Keratinocyte (primary cell): Measurements from ENCODE around the gene GARRE1.

ENCODE experiments used
- CTCF ChIP-seq, 3 experiments: IDR thresholded peaks in 1 of 3; conservative IDR thresholded peaks in 1 of 3; optimal IDR thresholded peaks in 1 of 3; 2 replicates in 2 of 3; 3 replicates in 1 of 3; pipeline versions ENCODE3 to v1.5.1; 2011; ENCODE audit warnings: low read length in 3 of 3, mild to moderate bottlenecking in 3 of 3, moderate library complexity in 2 of 3, control low read depth in 1 of 3, inconsistent platforms in 1 of 3; ENCODE audit not compliant: insufficient read depth in 2 of 3; ENCODE audit errors: extremely low read depth in 1 of 3
- EZH2 ChIP-seq: IDR thresholded peaks from one replicate; pipeline ENCODE4 v1.6.1; 2012; ENCODE audit warnings: inconsistent platforms, mild to moderate bottlenecking, low read length, moderate library complexity

DNA sequence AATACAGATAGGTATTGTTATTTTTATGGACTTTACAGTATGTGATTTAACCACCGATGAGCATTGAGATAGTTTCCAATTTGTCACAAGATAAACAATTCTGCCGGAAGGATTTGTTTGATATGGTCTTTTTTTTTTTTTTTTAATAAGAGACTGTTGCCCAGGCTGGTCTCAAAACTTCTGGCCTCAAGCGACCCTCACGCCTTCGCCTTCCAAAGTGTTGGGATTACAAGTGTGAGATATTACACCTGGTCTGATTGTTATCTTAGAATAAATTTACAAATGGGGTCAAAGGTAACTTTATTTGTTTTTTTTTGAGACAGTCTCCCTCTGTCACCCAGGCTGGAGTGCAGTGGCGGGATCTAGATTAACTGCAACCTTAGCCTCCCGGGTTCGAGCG, 1.2 kb downstream of the GARRE1 start:
- no peak for TF ChIP-seq CTCF (optimal IDR thresholded peaks at IDR 0.05 in 1 of 3, IDR thresholded peaks at IDR 0.05 in 1 of 3, conservative IDR thresholded peaks at IDR 0.05 in 1 of 3; ENCODE audit: extremely low read depth in 1 of 3, insufficient read depth in 2 of 3, low read length in 3 of 3)
- no peak for TF ChIP-seq EZH2
